GM12875 (cell line): ENCODE data around the gene DSG2.
"Not testable (repeated sequence)": the region's sequence is repeated elsewhere in the genome, so short reads cannot be mapped to it uniquely, and the experiment has no call there.

Source experiments
- H3K4me3 ChIP-seq: one replicate; pipeline ENCODE4 v1.5.1; 2011; ENCODE audit warnings: low read depth, low read length, control low read depth
- CTCF ChIP-seq: IDR thresholded peaks from 2 replicates; pipeline ENCODE4 v1.5.1; 2011; ENCODE audit warnings: low read depth, mild to moderate bottlenecking, control low read depth, inconsistent platforms, low read length, moderate library complexity, borderline replicate concordance; ENCODE audit not compliant: insufficient read depth

The DSG2 gene

GRCh38 chr18:31500051-31500688, 2.2 kb downstream of the DSG2 start:
- TF ChIP-seq CTCF = no peak
- peak overlapping the region; percentile 41 for H3K4me3 ChIP-seq

- H3K4me3 ChIP-seq = no peak overlapping the region
- TF ChIP-seq CTCF = no peak
Measured at GRCh38 chr18:31503011-31503410, 5.0 kb downstream of the DSG2 start.

GRCh38 chr18:31504455-31505147, 6.6 kb downstream of the DSG2 start:
- no peak overlapping the region for H3K4me3 ChIP-seq
- no peak for TF ChIP-seq CTCF

- no peak for TF ChIP-seq CTCF
Measured at GRCh38 chr18:31505156-31505555, 7.2 kb downstream of the DSG2 start.

GRCh38 chr18:31506024-31506742, 8.2 kb downstream of the DSG2 start:
- H3K4me3 ChIP-seq = no peak overlapping the region
- no peak for TF ChIP-seq CTCF

More at GRCh38 chr18:31505156-31505555, 7.2 kb downstream of the DSG2 start:
- no peak overlapping the region for H3K4me3 ChIP-seq

GRCh38 chr18:31507124-31507523, 9.1 kb downstream of the DSG2 start:
- H3K4me3 ChIP-seq = not testable (repeated sequence)

- TF ChIP-seq CTCF = no peak
- H3K4me3 ChIP-seq = no peak overlapping the region
Measured at GRCh38 chr18:31508781-31509180, 10.8 kb downstream of the DSG2 start.
